ENCODE results near the gene PTF1A.

Gene PTF1A

GRCh38 chr10:23193435-23194074, 1.4 kb downstream of the PTF1A start:
- Histone ChIP-seq H3K27me3 (ENCODE audit: control insufficient read depth in 3 of 3, insufficient read depth in 3 of 3, low read depth in 1 of 3, low read length in 3 of 3) (peaks cover 54 to 97% (median 95%) of the 10 kb centered on the region in 3 experiments), H3K18ac (ENCODE audit: low read length) (no peak overlapping the region), H3K79me1 (ENCODE audit: low read depth, low read length) (no peaks in the 10 kb centered on the region), H3K23ac (ENCODE audit: low read depth, low read length, poor library complexity) (no peak overlapping the region), H3K9ac (ENCODE audit: low read depth, low read length, poor library complexity) (no peak overlapping the region), H2BK120ac (ENCODE audit: low read depth, low read length) (no peak overlapping the region), H2BK5ac (ENCODE audit: low read length) (no peak overlapping the region), H4K91ac (ENCODE audit: low read depth, low read length, poor library complexity) (no peak overlapping the region), H2BK15ac (ENCODE audit: low read length) (no peak overlapping the region), H3K4me1 (ENCODE audit: control insufficient read depth in 2 of 2, insufficient read depth in 1 of 2, low read depth in 1 of 2, low read length in 2 of 2) (peaks cover 0 to 8% of the 10 kb centered on the region in 2 donors), H3K14ac (ENCODE audit: low read length) (no peak overlapping the region), H3K36me3 (replicated peaks in 1 of 2; ENCODE audit: control insufficient read depth in 2 of 2, insufficient read depth in 2 of 2, low read length in 2 of 2) (no peaks in the 10 kb centered on the region), H2AK5ac (ENCODE audit: low read depth, low read length) (no peak overlapping the region), H4K8ac (ENCODE audit: low read depth, low read length) (no peak overlapping the region), H3K4me2 (ENCODE audit: insufficient read depth, low read length, poor library complexity, severe bottlenecking) (no peak overlapping the region), H2BK12ac (ENCODE audit: low read length) (no peak overlapping the region), H3K4ac (ENCODE audit: low read length) (no peak overlapping the region), H3K9me3 (replicated peaks in 1 of 2; ENCODE audit: control insufficient read depth in 2 of 2, insufficient read depth in 1 of 2, low read depth in 1 of 2, low read length in 2 of 2) (no peaks in the 10 kb centered on the region), H2AFZ (ENCODE audit: low read length) (no peak overlapping the region), H3K27ac (replicated peaks; ENCODE audit: low read length) (no peak overlapping the region), H3K4me3 (ENCODE audit: low read length in 2 of 2) (no peak overlapping the region)
- WGBS, 2 donors (ENCODE audit: extremely low coverage in 2 of 2, insufficient read length in 2 of 2, insufficient replicate concordance in 1 of 2) = no CpG with 5 or more reads among the region's 19 CpGs
- DNase-seq (ENCODE audit: low spot score) = no peak

GRCh38 chr10:23194471-23194965, 2.4 kb downstream of the PTF1A start:
- H2AFZ ChIP-seq (ENCODE audit: low read length) = peak overlapping the region; percentile 56
- H2AK5ac ChIP-seq (ENCODE audit: low read depth, low read length) = no peak overlapping the region
- WGBS, 2 donors (ENCODE audit: extremely low coverage in 2 of 2, insufficient read length in 2 of 2, insufficient replicate concordance in 1 of 2) = no CpG with 5 or more reads among the region's 13 CpGs
- H4K8ac ChIP-seq (ENCODE audit: low read depth, low read length) = no peak overlapping the region
- no peak overlapping the region for H3K4me2 ChIP-seq (ENCODE audit: insufficient read depth, low read length, poor library complexity, severe bottlenecking)
- H3K4ac ChIP-seq (ENCODE audit: low read length) = no peak overlapping the region
- H3K23ac ChIP-seq (ENCODE audit: low read depth, low read length, poor library complexity) = no peak overlapping the region
- no peak overlapping the region for H3K14ac ChIP-seq (ENCODE audit: low read length)
- no peak overlapping the region for H2BK15ac ChIP-seq (ENCODE audit: low read length)
- no peak overlapping the region for H2BK5ac ChIP-seq (ENCODE audit: low read length)
- DNase-seq (ENCODE audit: low spot score) = no peak
- peaks cover 0 to 8% of the 10 kb centered on the region in 2 donors for H3K4me1 ChIP-seq (ENCODE audit: control insufficient read depth in 2 of 2, insufficient read depth in 1 of 2, low read depth in 1 of 2, low read length in 2 of 2)
- H3K27me3 ChIP-seq (ENCODE audit: control insufficient read depth in 3 of 3, insufficient read depth in 3 of 3, low read depth in 1 of 3, low read length in 3 of 3) = peaks cover 49 to 97% (median 95%) of the 10 kb centered on the region in 3 experiments
- H3K9me3 ChIP-seq (replicated peaks in 1 of 2; ENCODE audit: control insufficient read depth in 2 of 2, insufficient read depth in 1 of 2, low read depth in 1 of 2, low read length in 2 of 2) = no peaks in the 10 kb centered on the region
- H3K4me3 ChIP-seq (ENCODE audit: low read length in 2 of 2) = no peak overlapping the region
- H3K9ac ChIP-seq (ENCODE audit: low read depth, low read length, poor library complexity) = no peak overlapping the region
- H2BK120ac ChIP-seq (ENCODE audit: low read depth, low read length) = no peak overlapping the region
- H3K27ac ChIP-seq (replicated peaks; ENCODE audit: low read length) = no peak overlapping the region
- H3K36me3 ChIP-seq (replicated peaks in 1 of 2; ENCODE audit: control insufficient read depth in 2 of 2, insufficient read depth in 2 of 2, low read length in 2 of 2) = no peaks in the 10 kb centered on the region
- no peak overlapping the region for H3K18ac ChIP-seq (ENCODE audit: low read length)
- no peaks in the 10 kb centered on the region for H3K79me1 ChIP-seq (ENCODE audit: low read depth, low read length)
- H2BK12ac ChIP-seq (ENCODE audit: low read length) = no peak overlapping the region
- H4K91ac ChIP-seq (ENCODE audit: low read depth, low read length, poor library complexity) = no peak overlapping the region

- H3K18ac ChIP-seq (ENCODE audit: low read length) = peak overlapping the region; percentile 49
- DNase-seq (ENCODE audit: low spot score) = no peak
- no peak overlapping the region for H3K14ac ChIP-seq (ENCODE audit: low read length)
- no peak overlapping the region for H2BK15ac ChIP-seq (ENCODE audit: low read length)
- H3K4me3 ChIP-seq (ENCODE audit: low read length in 2 of 2) = no peak overlapping the region
- no peak overlapping the region for H2BK12ac ChIP-seq (ENCODE audit: low read length)
- H3K9me3 ChIP-seq (replicated peaks in 1 of 2; ENCODE audit: control insufficient read depth in 2 of 2, insufficient read depth in 1 of 2, low read depth in 1 of 2, low read length in 2 of 2) = no peaks in the 10 kb centered on the region
- H4K8ac ChIP-seq (ENCODE audit: low read depth, low read length) = no peak overlapping the region
- H3K27me3 ChIP-seq (ENCODE audit: control insufficient read depth in 3 of 3, insufficient read depth in 3 of 3, low read depth in 1 of 3, low read length in 3 of 3) = peaks cover 51 to 99% (median 96%) of the 10 kb centered on the region in 3 experiments
- H3K36me3 ChIP-seq (replicated peaks in 1 of 2; ENCODE audit: control insufficient read depth in 2 of 2, insufficient read depth in 2 of 2, low read length in 2 of 2) = no peaks in the 10 kb centered on the region
- no peak overlapping the region for H2BK5ac ChIP-seq (ENCODE audit: low read length)
- H3K79me1 ChIP-seq (ENCODE audit: low read depth, low read length) = no peaks in the 10 kb centered on the region
- WGBS, 2 donors (ENCODE audit: extremely low coverage in 2 of 2, insufficient read length in 2 of 2, insufficient replicate concordance in 1 of 2) = no CpG with 5 or more reads among the region's 70 CpGs
- H3K9ac ChIP-seq (ENCODE audit: low read depth, low read length, poor library complexity) = no peak overlapping the region
- H3K4ac ChIP-seq (ENCODE audit: low read length) = no peak overlapping the region
- H2BK120ac ChIP-seq (ENCODE audit: low read depth, low read length) = no peak overlapping the region
- H2AK5ac ChIP-seq (ENCODE audit: low read depth, low read length) = no peak overlapping the region
- H3K4me1 ChIP-seq (ENCODE audit: control insufficient read depth in 2 of 2, insufficient read depth in 1 of 2, low read depth in 1 of 2, low read length in 2 of 2) = peaks cover 0 to 8% of the 10 kb centered on the region in 2 donors
- no peak overlapping the region for H3K23ac ChIP-seq (ENCODE audit: low read depth, low read length, poor library complexity)
- no peak overlapping the region for H3K27ac ChIP-seq (replicated peaks; ENCODE audit: low read length)
- peak overlapping the region; percentile 23 for H3K4me2 ChIP-seq (ENCODE audit: insufficient read depth, low read length, poor library complexity, severe bottlenecking)
- H4K91ac ChIP-seq (ENCODE audit: low read depth, low read length, poor library complexity) = no peak overlapping the region
- H2AFZ ChIP-seq (ENCODE audit: low read length) = peak overlapping the region; percentile 56
These were observed 3.1 kb downstream of the PTF1A start for GRCh38 chr10:23194966-23195845.

Data from neuronal stem cell (in vitro differentiated cells).